Measurements from ENCODE around the gene EXOC4.

DNA sequence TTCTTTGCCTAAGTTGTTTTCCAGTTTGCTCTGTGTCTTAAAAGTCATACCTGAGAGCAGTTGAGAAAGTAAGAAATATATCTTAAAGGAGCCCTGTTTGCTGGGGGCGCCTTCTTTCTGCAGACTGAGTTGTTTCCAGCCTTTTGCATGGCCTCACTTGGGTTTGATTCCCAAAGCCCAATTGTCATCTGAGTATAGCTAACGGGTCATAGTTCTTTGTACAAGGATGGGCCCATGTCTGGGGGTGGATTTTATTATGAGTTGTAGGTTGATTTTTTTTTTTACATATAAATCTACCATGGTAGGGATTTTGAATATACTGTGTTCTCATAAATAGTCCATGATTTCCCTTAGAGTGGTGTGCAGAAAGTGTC is 555.6 kb downstream of the EXOC4 start:
- TF ChIP-seq, protein P1, sequence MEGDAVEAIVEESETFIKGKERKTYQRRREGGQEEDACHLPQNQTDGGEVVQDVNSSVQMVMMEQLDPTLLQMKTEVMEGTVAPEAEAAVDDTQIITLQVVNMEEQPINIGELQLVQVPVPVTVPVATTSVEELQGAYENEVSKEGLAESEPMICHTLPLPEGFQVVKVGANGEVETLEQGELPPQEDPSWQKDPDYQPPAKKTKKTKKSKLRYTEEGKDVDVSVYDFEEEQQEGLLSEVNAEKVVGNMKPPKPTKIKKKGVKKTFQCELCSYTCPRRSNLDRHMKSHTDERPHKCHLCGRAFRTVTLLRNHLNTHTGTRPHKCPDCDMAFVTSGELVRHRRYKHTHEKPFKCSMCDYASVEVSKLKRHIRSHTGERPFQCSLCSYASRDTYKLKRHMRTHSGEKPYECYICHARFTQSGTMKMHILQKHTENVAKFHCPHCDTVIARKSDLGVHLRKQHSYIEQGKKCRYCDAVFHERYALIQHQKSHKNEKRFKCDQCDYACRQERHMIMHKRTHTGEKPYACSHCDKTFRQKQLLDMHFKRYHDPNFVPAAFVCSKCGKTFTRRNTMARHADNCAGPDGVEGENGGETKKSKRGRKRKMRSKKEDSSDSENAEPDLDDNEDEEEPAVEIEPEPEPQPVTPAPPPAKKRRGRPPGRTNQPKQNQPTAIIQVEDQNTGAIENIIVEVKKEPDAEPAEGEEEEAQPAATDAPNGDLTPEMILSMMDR (IDR thresholded peaks at IDR 0.05) = no peak
- TF ChIP-seq POLR2AphosphoS5 (IDR thresholded peaks at IDR 0.05; ENCODE audit: insufficient read depth in 1 of 2, low read depth in 1 of 2) = no peak

Data from vagina (tissue), 2 donors.